ENCODE measurements around the gene SLX9. TPM values are rescaled to one million over a fixed set of nuclear protein-coding genes. Genes with fewer than 3 reads are reported as not detected.
A peak's percentile ranks its signal among the peaks of the same experiment; 100 is the strongest.

The SLX9 gene
- total and polyA plus RNA-seq, 4 donors, result 7.0 to 25.7 (median 18.7) TPM

GRCh38 chr21:44920694-44921604, 18.9 kb upstream of the SLX9 start, which contains the start of gene ITGB2:
ITGB2 (minus strand) TSS chr21:44920899; CDS start chr21:44910782, 10,117 bp downstream.
- no peak for DNase-seq (ENCODE audit: low read depth in 4 of 6, low spot score in 6 of 6)
- no peaks in the 10 kb centered on the region for H3K9me3 ChIP-seq (ENCODE audit: control insufficient read depth, insufficient read depth, low read length)
- H3K4me1 ChIP-seq (ENCODE audit: control insufficient read depth, insufficient read depth, low read length), result peaks cover 14% of the 10 kb centered on the region
- H3K27ac ChIP-seq (ENCODE audit: low read depth, low read length), result no peak within 1 kb of the TSS
- 75% methylated on average over 22 of the region's 29 CpGs for WGBS (ENCODE audit: insufficient coverage)
- peak within 1 kb of the TSS; percentile 24 for H3K4me3 ChIP-seq (ENCODE audit: low read depth, low read length)
- H3K27me3 ChIP-seq (ENCODE audit: control insufficient read depth, insufficient read depth, low read length), result peaks cover 7% of the 10 kb centered on the region
- H3K36me3 ChIP-seq (ENCODE audit: control insufficient read depth, insufficient read depth, low read length), result no peaks in the 10 kb centered on the region

- H3K27me3 ChIP-seq (ENCODE audit: control insufficient read depth, insufficient read depth, low read length), result peaks cover 13% of the 10 kb centered on the region
- 83% methylated on average over 2 of the region's 5 CpGs for WGBS (ENCODE audit: insufficient coverage)
These were observed 17.9 kb upstream of the SLX9 start for GRCh38 chr21:44921928-44922327.

GRCh38 chr21:44923480-44924084, 16.2 kb upstream of the SLX9 start:
- peaks cover 17% of the 10 kb centered on the region for H3K4me1 ChIP-seq (ENCODE audit: control insufficient read depth, insufficient read depth, low read length)
- WGBS (ENCODE audit: insufficient coverage), result 81% methylated on average over 4 of the region's 10 CpGs
- H3K27ac ChIP-seq (ENCODE audit: low read depth, low read length), result no peak overlapping the region
- H3K4me3 ChIP-seq (ENCODE audit: low read depth, low read length), result no peak overlapping the region
- no peak for DNase-seq (ENCODE audit: low read depth in 4 of 6, low spot score in 6 of 6)
- H3K27me3 ChIP-seq (ENCODE audit: control insufficient read depth, insufficient read depth, low read length), result peaks cover 27% of the 10 kb centered on the region
- H3K36me3 ChIP-seq (ENCODE audit: control insufficient read depth, insufficient read depth, low read length), result no peaks in the 10 kb centered on the region
- H3K9me3 ChIP-seq (ENCODE audit: control insufficient read depth, insufficient read depth, low read length), result no peaks in the 10 kb centered on the region

More at GRCh38 chr21:44921928-44922327, 17.9 kb upstream of the SLX9 start:
- H3K9me3 ChIP-seq (ENCODE audit: control insufficient read depth, insufficient read depth, low read length), result no peaks in the 10 kb centered on the region
- peaks cover 14% of the 10 kb centered on the region for H3K4me1 ChIP-seq (ENCODE audit: control insufficient read depth, insufficient read depth, low read length)
- no peak overlapping the region for H3K27ac ChIP-seq (ENCODE audit: low read depth, low read length)
- H3K4me3 ChIP-seq (ENCODE audit: low read depth, low read length), result no peak overlapping the region
- H3K36me3 ChIP-seq (ENCODE audit: control insufficient read depth, insufficient read depth, low read length), result no peaks in the 10 kb centered on the region
- DNase-seq (ENCODE audit: low read depth in 4 of 6, low spot score in 6 of 6), result no peak

DNA sequence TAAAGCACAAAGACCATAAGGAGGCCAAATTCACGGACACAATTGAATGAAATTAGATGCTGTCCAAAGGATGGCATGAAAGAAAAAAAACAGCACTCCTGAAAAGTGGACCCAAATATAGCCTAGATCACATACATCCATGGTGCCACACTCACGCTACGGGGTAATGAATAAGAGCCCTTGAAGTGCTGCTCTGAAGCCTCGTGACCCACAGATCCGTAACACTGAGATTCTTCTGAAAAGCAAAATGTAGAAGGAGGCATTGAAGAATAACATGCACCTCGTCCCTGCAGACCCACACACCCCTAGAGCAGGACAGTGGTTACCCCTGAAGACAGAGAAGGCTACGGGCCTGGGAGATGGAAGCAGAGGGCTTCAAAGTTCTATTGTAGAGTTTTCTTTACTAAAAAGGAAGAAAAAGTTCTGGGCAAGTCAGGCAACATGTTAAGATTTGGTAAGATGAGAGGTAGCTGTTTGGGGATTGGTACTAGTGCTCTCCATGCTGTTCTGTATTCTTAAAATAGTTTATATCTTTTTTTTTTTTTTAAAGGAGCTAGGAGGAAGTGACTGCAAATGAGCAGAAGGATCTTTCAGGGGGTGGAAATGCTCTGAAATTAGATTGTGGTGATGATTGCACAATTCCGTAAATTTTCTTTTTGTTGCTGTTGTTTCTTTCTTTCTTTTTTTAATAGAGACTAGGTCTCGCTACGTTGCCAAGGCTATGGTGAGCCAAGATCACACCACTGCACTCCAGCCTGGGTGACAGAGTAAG, 15.0 kb upstream of the SLX9 start:
- DNase-seq (ENCODE audit: low read depth in 4 of 6, low spot score in 6 of 6), result no peak
- no peak overlapping the region for H3K4me3 ChIP-seq (ENCODE audit: low read depth, low read length)
- no peaks in the 10 kb centered on the region for H3K9me3 ChIP-seq (ENCODE audit: control insufficient read depth, insufficient read depth, low read length)
- no peaks in the 10 kb centered on the region for H3K36me3 ChIP-seq (ENCODE audit: control insufficient read depth, insufficient read depth, low read length)
- peaks cover 35% of the 10 kb centered on the region for H3K27me3 ChIP-seq (ENCODE audit: control insufficient read depth, insufficient read depth, low read length)
- whole genome bisulfite sequencing (ENCODE audit: insufficient coverage), result 86% methylated on average over 3 of the region's 10 CpGs
- no peak overlapping the region for H3K27ac ChIP-seq (ENCODE audit: low read depth, low read length)
- H3K4me1 ChIP-seq (ENCODE audit: control insufficient read depth, insufficient read depth, low read length), result peaks cover 8% of the 10 kb centered on the region

GRCh38 chr21:44925378-44925755, 14.5 kb upstream of the SLX9 start:
- Histone ChIP-seq H3K4me1 (ENCODE audit: control insufficient read depth, insufficient read depth, low read length) (peaks cover 8% of the 10 kb centered on the region), H3K27ac (ENCODE audit: low read depth, low read length) (no peak overlapping the region), H3K4me3 (ENCODE audit: low read depth, low read length) (no peak overlapping the region), H3K36me3 (ENCODE audit: control insufficient read depth, insufficient read depth, low read length) (no peaks in the 10 kb centered on the region), H3K27me3 (ENCODE audit: control insufficient read depth, insufficient read depth, low read length) (peaks cover 41% of the 10 kb centered on the region), H3K9me3 (ENCODE audit: control insufficient read depth, insufficient read depth, low read length) (no peaks in the 10 kb centered on the region)
- 100% methylated on average over 1 of the region's 1 CpG for WGBS (ENCODE audit: insufficient coverage)
- no peak for DNase-seq (ENCODE audit: low read depth in 4 of 6, low spot score in 6 of 6)

GRCh38 chr21:44926331-44927101, 13.3 kb upstream of the SLX9 start:
- Histone ChIP-seq H3K27me3 (ENCODE audit: control insufficient read depth, insufficient read depth, low read length) (peaks cover 46% of the 10 kb centered on the region), H3K36me3 (ENCODE audit: control insufficient read depth, insufficient read depth, low read length) (no peaks in the 10 kb centered on the region), H3K4me1 (ENCODE audit: control insufficient read depth, insufficient read depth, low read length) (peaks cover 14% of the 10 kb centered on the region), H3K4me3 (ENCODE audit: low read depth, low read length) (no peak overlapping the region), H3K9me3 (ENCODE audit: control insufficient read depth, insufficient read depth, low read length) (no peaks in the 10 kb centered on the region), H3K27ac (ENCODE audit: low read depth, low read length) (no peak overlapping the region)
- 79% methylated on average over 19 of the region's 24 CpGs for WGBS (ENCODE audit: insufficient coverage)
- no peak for DNase-seq (ENCODE audit: low read depth in 4 of 6, low spot score in 6 of 6)

DNA sequence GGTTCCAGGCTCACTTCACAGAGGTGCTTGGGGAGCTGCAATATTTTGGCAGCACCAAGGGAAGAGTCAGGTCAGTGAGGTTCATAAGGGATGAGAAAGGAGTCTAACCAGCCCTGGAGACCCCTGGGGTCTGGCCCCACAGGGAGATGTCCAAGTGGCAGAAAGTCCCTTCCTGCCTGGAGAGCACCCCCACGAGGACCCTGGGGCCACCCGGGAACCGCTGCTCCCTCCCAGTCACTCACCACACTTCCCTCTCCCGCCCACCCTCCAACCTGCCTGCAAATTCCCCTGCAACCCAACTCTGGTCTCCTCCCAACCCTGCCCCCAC, 12.6 kb upstream of the SLX9 start:
- Histone ChIP-seq H3K4me3 (ENCODE audit: low read depth, low read length) (no peak overlapping the region), H3K9me3 (ENCODE audit: control insufficient read depth, insufficient read depth, low read length) (no peaks in the 10 kb centered on the region), H3K27ac (ENCODE audit: low read depth, low read length) (no peak overlapping the region), H3K27me3 (ENCODE audit: control insufficient read depth, insufficient read depth, low read length) (peaks cover 53% of the 10 kb centered on the region), H3K4me1 (ENCODE audit: control insufficient read depth, insufficient read depth, low read length) (peaks cover 21% of the 10 kb centered on the region), H3K36me3 (ENCODE audit: control insufficient read depth, insufficient read depth, low read length) (no peaks in the 10 kb centered on the region)
- whole genome bisulfite sequencing (ENCODE audit: insufficient coverage), result 12% methylated on average over 4 of the region's 4 CpGs
- DNase-seq (ENCODE audit: low read depth in 4 of 6, low spot score in 6 of 6), result no peak

DNA sequence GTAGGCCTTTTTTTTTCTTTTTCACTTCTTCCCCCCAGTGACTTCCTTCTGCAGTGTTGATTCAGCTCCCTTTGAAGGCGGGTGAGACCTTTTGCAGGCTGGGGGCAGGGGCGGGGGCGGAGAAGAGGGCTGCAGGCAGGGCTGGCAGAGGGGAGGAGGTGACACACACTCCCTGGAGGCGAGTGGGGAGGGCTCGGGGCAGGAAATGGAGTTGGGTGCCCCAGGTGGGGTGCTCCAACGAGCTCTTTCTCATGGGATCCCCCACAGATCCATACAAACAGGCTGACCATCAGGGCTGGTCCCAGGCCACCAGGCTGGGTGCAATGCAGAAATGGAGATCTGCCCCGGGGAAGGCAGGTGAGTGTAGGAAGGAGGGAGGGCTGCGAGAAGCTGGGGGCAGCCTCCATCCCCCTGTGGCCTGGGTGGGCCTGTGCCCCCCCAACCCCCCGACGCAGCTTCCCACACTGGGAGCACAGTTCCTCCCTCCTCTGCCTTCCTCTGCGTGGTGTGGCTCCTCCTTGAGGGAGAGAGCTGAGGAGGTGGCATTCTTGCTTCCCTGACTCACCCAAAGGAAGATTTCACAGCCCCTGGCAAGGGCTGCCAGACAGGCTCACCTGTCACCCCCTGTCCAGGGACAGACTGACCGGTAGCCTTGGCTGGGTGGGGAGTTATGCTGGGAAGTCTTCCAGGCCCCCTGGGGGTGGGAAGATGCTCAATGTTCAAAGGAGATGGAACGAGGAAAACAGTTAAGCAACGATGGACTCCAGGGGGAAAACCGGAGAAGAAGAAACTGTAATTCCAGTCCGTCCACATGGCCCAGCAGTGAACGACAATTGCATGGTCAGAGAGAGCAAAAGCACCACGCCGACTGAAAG, 12.0 kb upstream of the SLX9 start:
- 23% methylated on average over 8 of the region's 19 CpGs for WGBS (ENCODE audit: insufficient coverage)
- no peaks in the 10 kb centered on the region for H3K9me3 ChIP-seq (ENCODE audit: control insufficient read depth, insufficient read depth, low read length)
- no peaks in the 10 kb centered on the region for H3K36me3 ChIP-seq (ENCODE audit: control insufficient read depth, insufficient read depth, low read length)
- H3K27me3 ChIP-seq (ENCODE audit: control insufficient read depth, insufficient read depth, low read length), result peaks cover 56% of the 10 kb centered on the region
- H3K27ac ChIP-seq (ENCODE audit: low read depth, low read length), result no peak overlapping the region
- peaks cover 22% of the 10 kb centered on the region for H3K4me1 ChIP-seq (ENCODE audit: control insufficient read depth, insufficient read depth, low read length)
- no peak for DNase-seq (ENCODE audit: low read depth in 4 of 6, low spot score in 6 of 6)
- H3K4me3 ChIP-seq (ENCODE audit: low read depth, low read length), result no peak overlapping the region

Measured in spinal cord (tissue), 10 donors.